Measurements from ENCODE around the gene IL37.
"Not testable (repeated sequence)": the region's sequence is repeated elsewhere in the genome, so short reads cannot be mapped to it uniquely, and the experiment has no call there.

The IL37 gene

DNA sequence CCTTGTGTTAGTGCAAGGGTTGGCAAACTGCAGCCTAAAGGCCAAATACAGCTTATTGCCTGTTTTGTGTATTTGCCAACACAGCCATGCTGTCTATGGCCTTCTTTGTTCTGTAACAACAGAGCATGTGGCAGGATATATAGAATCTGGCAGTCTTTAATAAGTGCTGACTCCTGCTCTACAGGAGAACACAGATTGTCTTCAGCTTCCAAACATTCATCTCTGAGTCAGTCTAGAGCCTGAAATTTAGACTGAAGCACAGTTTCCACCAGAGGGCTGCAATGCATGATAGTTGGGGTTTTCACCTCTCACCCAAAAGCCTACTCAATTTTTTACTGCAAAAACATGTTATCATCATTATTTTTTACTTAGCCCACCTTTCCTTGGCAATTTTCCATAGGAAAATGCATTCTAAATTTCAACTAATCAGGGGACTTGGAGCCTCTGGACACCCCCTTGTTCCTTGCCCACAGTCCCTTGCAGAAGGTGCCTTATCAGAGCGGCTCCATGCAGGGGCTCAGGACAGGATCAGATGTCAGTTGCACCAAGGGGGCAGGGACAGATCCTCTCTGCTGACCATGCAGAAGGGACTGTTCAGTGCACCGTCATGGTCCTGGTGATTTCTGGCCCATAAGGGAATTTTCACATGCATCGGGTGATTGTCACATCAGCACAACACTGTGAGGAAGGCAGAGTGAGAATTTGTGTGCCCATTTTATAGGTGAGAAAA lies 12.4 kb downstream of the IL37 start:
- no peak for DNase-seq (ENCODE audit: low read depth)
- H3K4me3 ChIP-seq (ENCODE audit: low read length): no peak overlapping the region
- no peak for TF ChIP-seq CTCF (conservative IDR thresholded peaks at IDR 0.05; ENCODE audit: low read length)

- no peak overlapping the region for H3K4me3 ChIP-seq (ENCODE audit: low read length)
- TF ChIP-seq CTCF (conservative IDR thresholded peaks at IDR 0.05; ENCODE audit: low read length): no peak
- DNase-seq (ENCODE audit: low read depth): peak; percentile 3
Measured at GRCh38 chr2:112923967-112924338, 13.0 kb downstream of the IL37 start.

DNA sequence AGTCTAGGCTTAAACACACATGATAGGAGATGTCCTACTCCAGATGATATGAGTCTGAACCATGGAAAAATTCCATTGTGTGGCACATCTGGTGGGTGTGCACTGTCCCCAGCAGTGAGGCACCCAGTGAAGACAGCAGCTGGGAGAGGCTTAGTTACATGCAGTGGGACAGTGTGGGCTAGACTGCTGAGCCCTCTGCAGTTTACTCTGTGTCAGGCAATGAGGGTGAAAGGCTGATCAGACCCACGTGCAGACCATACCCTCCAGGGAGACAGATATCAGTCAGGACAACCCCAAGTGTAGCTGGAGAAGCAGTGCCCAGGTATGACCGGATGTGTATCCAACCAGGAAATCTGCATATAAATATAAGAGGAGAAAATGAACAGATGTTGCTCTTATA lies 13.4 kb downstream of the IL37 start:
- no peak overlapping the region for H3K4me3 ChIP-seq (ENCODE audit: low read length)
- DNase-seq (ENCODE audit: low read depth): no peak
- no peak for TF ChIP-seq CTCF (conservative IDR thresholded peaks at IDR 0.05; ENCODE audit: low read length)

DNA sequence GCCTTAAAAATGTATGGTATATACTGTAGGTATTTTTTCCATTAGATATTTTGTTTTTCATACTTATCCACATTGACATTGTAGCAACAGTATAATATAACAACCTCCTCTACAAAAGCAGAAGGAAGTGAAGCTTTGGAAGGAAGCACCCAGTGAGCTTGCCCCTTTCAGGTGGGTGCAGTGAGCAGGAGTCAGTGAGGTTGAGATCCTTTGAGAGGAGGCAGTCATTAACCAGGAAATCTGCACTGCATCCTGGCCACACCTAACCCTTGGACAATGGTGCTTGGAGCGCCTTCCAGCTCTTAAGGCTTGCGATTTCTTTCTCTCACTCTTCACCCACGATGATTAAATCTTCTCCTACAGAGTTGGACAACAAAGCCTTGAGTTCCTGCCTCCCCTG lies 13.9 kb downstream of the IL37 start:
- no peak for DNase-seq (ENCODE audit: low read depth)
- no peak for TF ChIP-seq CTCF (conservative IDR thresholded peaks at IDR 0.05; ENCODE audit: low read length)

GRCh38 chr2:112926707-112927106 lies 15.7 kb downstream of the IL37 start:
- no peak for DNase-seq (ENCODE audit: low read depth)
- no peak for TF ChIP-seq CTCF (conservative IDR thresholded peaks at IDR 0.05; ENCODE audit: low read length)
- H3K4me3 ChIP-seq (ENCODE audit: low read length): no peak overlapping the region

More for the DNA sequence above, 13.9 kb downstream of the IL37 start:
- H3K4me3 ChIP-seq (ENCODE audit: low read length): no peak overlapping the region

DNA sequence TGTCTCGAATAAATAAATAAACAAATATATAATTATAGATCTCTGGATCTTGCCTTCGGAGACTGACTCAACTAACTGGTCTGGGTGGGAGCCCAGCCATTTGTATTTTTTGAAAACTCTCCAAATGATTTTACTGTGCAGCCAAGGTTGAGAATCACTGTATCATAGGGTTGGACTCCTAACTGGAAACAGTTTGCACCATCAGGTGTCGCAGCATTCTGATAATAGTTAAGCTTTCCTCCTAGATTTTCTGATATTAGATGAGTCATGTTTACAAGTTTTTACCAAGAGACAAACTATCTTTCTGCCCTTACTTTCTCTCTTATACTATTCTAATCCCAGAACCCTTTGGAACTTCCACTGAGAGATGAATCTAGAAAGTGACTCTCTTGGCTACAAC lies 16.8 kb downstream of the IL37 start:
- no peak overlapping the region for H3K4me3 ChIP-seq (ENCODE audit: low read length)
- TF ChIP-seq CTCF (conservative IDR thresholded peaks at IDR 0.05; ENCODE audit: low read length): no peak
- no peak for DNase-seq (ENCODE audit: low read depth)

DNA sequence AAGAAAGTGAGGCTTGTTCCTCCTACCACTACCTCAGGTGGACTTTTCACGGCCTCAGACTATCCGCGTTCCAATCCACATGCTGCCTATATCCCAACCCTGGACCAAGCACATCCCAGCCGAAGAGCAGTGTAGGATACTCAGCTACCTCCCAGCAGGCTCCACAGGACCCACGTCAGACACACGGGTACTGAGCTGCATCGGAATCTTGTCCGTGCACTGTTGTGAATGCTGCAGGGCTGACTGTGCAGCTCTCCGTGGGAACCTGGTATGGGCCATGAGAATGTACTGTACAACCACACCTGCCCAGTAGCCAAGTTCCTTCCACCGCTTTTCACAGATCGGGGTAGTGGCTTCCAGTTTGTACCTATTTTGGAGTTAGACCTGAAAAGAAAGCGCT lies 22.3 kb downstream of the IL37 start:
- no peak overlapping the region for H3K4me3 ChIP-seq (ENCODE audit: low read length)
- TF ChIP-seq CTCF (conservative IDR thresholded peaks at IDR 0.05; ENCODE audit: low read length): no peak
- DNase-seq (ENCODE audit: low read depth): no peak

DNA sequence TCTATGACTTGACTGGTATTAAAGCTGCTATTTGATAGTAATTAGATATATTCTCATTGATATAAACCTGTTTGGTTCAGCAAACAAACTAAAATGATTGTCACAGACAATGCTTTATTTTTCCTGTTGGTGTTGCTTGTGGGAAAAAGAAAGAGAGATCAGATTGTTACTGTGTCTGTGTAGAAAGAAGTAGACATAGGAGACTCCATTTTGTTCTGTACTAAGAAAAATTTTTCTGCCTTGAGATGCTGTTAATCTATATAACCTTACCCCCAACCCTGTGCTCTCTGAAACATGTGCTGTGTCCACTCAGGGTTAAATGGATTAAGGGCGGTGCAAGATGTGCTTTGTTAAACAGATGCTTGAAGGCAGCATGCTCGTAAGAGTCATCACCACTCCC lies 23.2 kb downstream of the IL37 start:
- DNase-seq (ENCODE audit: low read depth): not testable (repeated sequence)

More for the DNA sequence above, 23.2 kb downstream of the IL37 start:
- not testable (repeated sequence) for H3K4me3 ChIP-seq (ENCODE audit: low read length)
